Measurements from ENCODE around the gene CLSTN2. TPM values are rescaled to one million over a fixed set of nuclear protein-coding genes. Genes with fewer than 3 reads are reported as not detected.

The CLSTN2 gene
- total and polyA plus RNA-seq, 8 donors = 0.31 to 1.1 (median 0.61) TPM

DNA sequence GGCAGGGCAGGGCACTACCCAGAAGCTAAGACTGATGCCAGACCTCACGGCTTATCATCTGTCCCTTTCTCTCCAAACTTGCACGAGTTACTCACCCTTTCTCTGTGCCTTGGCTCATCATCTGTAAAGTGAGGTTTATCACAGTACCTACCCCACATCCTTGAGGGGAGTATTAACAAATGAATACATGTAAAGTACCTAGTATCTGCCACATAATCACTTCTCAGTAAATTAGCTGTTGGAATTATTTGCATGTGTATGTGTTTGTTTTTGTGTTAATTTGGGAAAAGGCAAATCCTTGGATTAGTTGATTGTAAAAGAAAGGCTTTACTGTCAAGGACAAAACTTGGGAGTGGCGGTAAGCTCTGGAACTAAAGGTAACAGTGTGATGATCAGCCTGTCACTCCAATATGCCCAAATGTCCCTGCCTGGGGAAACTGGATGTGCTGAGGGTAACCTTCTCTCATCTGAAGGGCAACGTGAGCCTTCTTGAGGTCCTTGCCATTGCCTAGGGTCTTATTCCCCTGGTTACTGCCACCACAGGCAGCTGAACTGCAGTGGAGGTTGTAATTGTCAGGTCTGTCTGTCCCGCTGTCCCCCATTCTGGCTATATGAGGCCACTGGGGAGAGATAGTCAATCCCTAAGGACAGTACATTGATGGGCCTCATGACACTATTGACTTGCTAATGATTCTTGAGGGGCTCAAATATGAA is 269.4 kb downstream of the CLSTN2 start:
- Histone ChIP-seq H3K4me3 (no peak overlapping the region), H3K27me3 (no peaks in the 10 kb centered on the region), H3K36me3 (no peaks in the 10 kb centered on the region), H3K27ac (no peak overlapping the region), H3K4me1 (no peaks in the 10 kb centered on the region), H3K9me3 (no peaks in the 10 kb centered on the region)
- no peak for ATAC-seq
- DNase-seq = no peak
- intact Hi-C loops (cut with DNase I) = no loop called here
- TF ChIP-seq, protein P1, sequence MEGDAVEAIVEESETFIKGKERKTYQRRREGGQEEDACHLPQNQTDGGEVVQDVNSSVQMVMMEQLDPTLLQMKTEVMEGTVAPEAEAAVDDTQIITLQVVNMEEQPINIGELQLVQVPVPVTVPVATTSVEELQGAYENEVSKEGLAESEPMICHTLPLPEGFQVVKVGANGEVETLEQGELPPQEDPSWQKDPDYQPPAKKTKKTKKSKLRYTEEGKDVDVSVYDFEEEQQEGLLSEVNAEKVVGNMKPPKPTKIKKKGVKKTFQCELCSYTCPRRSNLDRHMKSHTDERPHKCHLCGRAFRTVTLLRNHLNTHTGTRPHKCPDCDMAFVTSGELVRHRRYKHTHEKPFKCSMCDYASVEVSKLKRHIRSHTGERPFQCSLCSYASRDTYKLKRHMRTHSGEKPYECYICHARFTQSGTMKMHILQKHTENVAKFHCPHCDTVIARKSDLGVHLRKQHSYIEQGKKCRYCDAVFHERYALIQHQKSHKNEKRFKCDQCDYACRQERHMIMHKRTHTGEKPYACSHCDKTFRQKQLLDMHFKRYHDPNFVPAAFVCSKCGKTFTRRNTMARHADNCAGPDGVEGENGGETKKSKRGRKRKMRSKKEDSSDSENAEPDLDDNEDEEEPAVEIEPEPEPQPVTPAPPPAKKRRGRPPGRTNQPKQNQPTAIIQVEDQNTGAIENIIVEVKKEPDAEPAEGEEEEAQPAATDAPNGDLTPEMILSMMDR (IDR thresholded peaks at IDR 0.05) = no peak

DNA sequence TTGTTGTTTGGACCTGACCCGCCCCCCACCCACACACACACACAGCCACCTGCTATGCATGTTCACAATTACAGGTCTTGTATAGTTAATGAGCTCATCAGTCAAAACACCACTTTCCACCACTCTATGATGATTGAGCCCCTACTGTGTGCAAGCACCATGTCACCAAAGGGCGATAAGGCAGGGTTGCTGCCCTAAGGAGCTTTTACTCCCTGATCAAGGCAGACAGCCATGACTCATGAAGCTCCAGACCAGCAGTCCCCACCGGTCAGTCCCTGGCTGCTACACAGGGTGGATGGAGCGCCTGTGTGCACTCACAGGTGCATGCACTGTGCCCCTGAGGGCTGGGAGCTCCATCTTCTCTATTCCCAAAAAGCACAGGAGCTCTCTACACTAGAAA is 270.6 kb downstream of the CLSTN2 start:
- Histone ChIP-seq H3K27ac (no peak overlapping the region), H3K9me3 (no peaks in the 10 kb centered on the region), H3K36me3 (no peaks in the 10 kb centered on the region), H3K4me3 (no peak overlapping the region), H3K27me3 (no peaks in the 10 kb centered on the region), H3K4me1 (no peaks in the 10 kb centered on the region)
- no peak for ATAC-seq
- intact Hi-C loops (cut with DNase I) = no loop called here
- no peak for DNase-seq
- TF ChIP-seq, protein P1 (IDR thresholded peaks at IDR 0.05) = no peak

DNA sequence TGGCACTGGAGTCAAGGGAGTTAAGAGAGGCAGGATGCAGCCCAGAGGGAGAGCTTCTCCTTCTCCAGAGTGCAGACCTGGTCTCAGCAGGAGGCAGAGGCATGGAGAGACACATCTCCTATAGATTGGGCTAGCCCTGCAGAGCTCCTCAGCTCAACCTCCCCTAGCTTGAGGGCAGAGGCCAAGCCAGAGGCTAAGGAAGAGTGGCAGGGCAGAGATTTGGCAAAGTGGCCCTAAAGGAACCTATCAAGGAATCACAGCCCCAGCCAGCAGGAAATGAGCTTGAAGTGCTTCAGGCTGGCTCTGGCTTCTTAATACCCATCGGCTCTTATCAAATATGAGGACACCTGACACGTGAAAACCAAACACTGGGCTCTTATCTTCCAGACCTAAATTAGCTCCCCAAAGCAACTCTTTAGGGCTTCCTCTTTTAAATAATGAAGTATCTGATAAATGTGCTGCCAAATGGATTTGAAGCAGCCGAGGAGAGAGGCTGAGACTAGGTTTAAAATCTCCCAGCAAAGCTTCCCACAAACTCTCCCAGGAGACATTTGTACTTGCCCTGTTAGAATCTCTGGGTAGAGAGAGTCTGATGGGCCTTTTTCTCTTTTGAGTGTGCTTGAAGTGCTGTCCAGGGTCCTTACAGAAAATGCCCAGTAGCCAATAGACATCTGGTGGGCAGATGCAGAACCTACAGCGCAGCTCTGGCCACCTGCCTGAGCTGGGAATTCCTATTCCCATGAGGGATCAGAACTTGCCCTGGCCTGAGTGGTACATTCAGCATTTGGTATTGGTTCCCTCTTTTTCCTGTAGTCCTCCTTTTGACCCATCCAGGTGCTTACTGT is 271.4 kb downstream of the CLSTN2 start:
- ATAC-seq (peak; percentile 67), DNase-seq (peak in 2 of 4 donors; percentile 24 to 39)
- H3K27ac ChIP-seq = no peak overlapping the region
- intact Hi-C loops (cut with DNase I) = no loop called here
- TF ChIP-seq, protein P1 (IDR thresholded peaks at IDR 0.05) = no peak
- no peaks in the 10 kb centered on the region for H3K4me1 ChIP-seq
- no peak overlapping the region for H3K4me3 ChIP-seq
- no peaks in the 10 kb centered on the region for H3K9me3 ChIP-seq
- H3K36me3 ChIP-seq = no peaks in the 10 kb centered on the region
- H3K27me3 ChIP-seq = no peaks in the 10 kb centered on the region

DNA sequence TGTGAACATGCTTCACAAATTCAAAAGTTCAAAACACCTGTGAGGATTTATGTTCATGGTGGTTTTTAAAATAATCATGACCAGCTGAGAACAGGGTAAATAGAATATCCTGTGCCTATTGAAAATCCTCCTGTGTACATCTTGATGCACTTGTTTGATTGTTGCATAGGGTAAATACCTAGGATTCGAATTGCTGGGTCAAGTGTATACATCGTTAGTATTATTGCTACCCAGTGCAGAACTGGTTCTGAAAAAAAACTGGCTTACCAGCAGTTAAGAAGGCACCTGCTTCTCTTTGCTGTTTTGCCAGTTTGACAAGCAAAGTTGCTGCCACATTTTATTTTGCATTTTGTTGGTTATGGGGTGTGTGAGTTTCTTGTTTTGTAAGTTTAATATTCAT is 272.6 kb downstream of the CLSTN2 start:
- Histone ChIP-seq H3K27ac (no peak overlapping the region), H3K4me1 (no peaks in the 10 kb centered on the region), H3K27me3 (no peaks in the 10 kb centered on the region), H3K4me3 (no peak overlapping the region), H3K9me3 (no peaks in the 10 kb centered on the region), H3K36me3 (no peaks in the 10 kb centered on the region)
- DNase-seq (no peak), ATAC-seq (no peak)
- intact Hi-C loops (cut with DNase I) = no loop called here
- TF ChIP-seq, protein P1 (IDR thresholded peaks at IDR 0.05) = no peak

DNA sequence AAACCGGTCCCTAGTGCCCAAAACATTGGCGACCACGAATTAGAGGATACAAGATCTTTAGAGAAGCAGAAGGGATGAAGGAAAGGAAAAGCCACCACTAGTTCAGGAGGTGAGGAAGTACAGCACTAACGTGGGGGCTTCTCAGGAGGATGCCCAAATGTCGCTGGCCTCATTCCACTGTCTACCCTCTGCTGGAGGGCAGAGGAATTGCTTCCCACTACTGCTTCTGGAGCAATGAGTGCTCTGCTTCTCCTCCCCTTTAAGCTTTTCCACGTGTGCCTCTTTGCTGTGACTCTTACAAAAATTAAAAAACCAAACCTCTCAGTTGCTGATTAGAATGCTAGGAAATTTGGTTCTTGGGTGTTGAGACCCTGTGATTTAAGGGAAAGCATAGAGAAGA is 281.3 kb downstream of the CLSTN2 start:
- intact Hi-C loops (cut with DNase I) = no loop called here
- TF ChIP-seq, protein P1 (IDR thresholded peaks at IDR 0.05) = peak in 1 of 2 donors; percentile 12
- no peaks in the 10 kb centered on the region for H3K36me3 ChIP-seq

More for the DNA sequence above, 281.3 kb downstream of the CLSTN2 start:
- Histone ChIP-seq H3K4me3 (no peak overlapping the region), H3K4me1 (no peaks in the 10 kb centered on the region), H3K9me3 (no peaks in the 10 kb centered on the region), H3K27me3 (no peaks in the 10 kb centered on the region), H3K27ac (no peak overlapping the region)
- DNase-seq (no peak), ATAC-seq (peak; percentile 27)
